Spleen (tissue), 11 donors: ENCODE data around the gene FAM174B. TPM values are rescaled to one million over a fixed set of nuclear protein-coding genes. Genes with fewer than 3 reads are reported as not detected.

ENCODE experiments used
- DNase-seq: peaks from one replicate; pipeline ENCODE4 v3.0.0-alpha.2; 2020
- H3K27ac ChIP-seq, 8 donors: fragments of 200-600 bp; sonication (generic) in 7 of 8; 1 replicate in 4 of 8; 2 replicates in 4 of 8; pipeline versions ENCODE4 v1.5.0 to v1.8.0; 2016 to 2021; ENCODE audit warnings: inconsistent platforms in 4 of 8, mild to moderate bottlenecking in 4 of 8, moderate library complexity in 1 of 8
- H3K27me3 ChIP-seq, 7 donors: fragments of 200-600 bp; sonication (generic) in 6 of 7; replicated peaks in 1 of 7; 1 replicate in 4 of 7; 2 replicates in 3 of 7; pipeline versions ENCODE4 v1.5.0 to v1.8.0; 2016 to 2021; ENCODE audit warnings: inconsistent platforms in 3 of 7, mild to moderate bottlenecking in 1 of 7
- H3K36me3 ChIP-seq, 6 donors: fragments of 200-600 bp; sonication (generic) in 5 of 6; 1 replicate in 4 of 6; 2 replicates in 2 of 6; pipeline versions ENCODE4 v1.5.0 to v1.8.0; 2016 to 2021; ENCODE audit warnings: inconsistent platforms in 2 of 6
- H3K4me1 ChIP-seq, 6 donors: fragments of 200-600 bp; sonication (generic) in 5 of 6; 1 replicate in 3 of 6; 2 replicates in 3 of 6; pipeline versions ENCODE4 v1.5.0 to v1.8.0; 2016 to 2021; ENCODE audit warnings: inconsistent platforms in 3 of 6
- H3K4me3 ChIP-seq, 8 donors: fragments of 200-600 bp; sonication (generic) in 7 of 8; 1 replicate in 4 of 8; 2 replicates in 4 of 8; pipeline versions ENCODE4 v1.5.0 to v1.8.0; 2016 to 2021; ENCODE audit warnings: inconsistent platforms in 4 of 8, mild to moderate bottlenecking in 4 of 8, moderate library complexity in 2 of 8
- H3K9me3 ChIP-seq, 8 donors: fragments of 200-600 bp; sonication (generic) in 7 of 8; 1 replicate in 4 of 8; 2 replicates in 4 of 8; pipeline versions ENCODE4 v1.5.0 to v1.8.0; 2016 to 2021; ENCODE audit warnings: inconsistent platforms in 4 of 8
- POLR2A ChIP-seq, 3 donors: fragments of 450-650 bp; IDR thresholded peaks; one replicate each; pipeline ENCODE4 v1.5.1; 2017; ENCODE audit warnings: antibody characterized with exemption in 3 of 3, mild to moderate bottlenecking in 1 of 3
- POLR2AphosphoS5 ChIP-seq, 3 donors: sonication (generic); formaldehyde crosslinking; IDR thresholded peaks; one replicate each; pipeline ENCODE4 v1.5.1; 2017; ENCODE audit warnings: antibody characterized with exemption in 3 of 3
- WGBS, 5 donors: extraction: QIAGEN DNeasy Blood & Tissue Kit in 3 of 5; methylation state at CpG; one replicate each; pipeline versions ENCODE4 v1.1.5 to v1.1.7; 2013 to 2018; 5-methylcytosine and 5-hydroxymethylcytosine counted together
- intact Hi-C: fragments of 100-400 bp; cut with DNase I; formaldehyde crosslinking; loops from one replicate; pipeline ENCODE4 v1.15.0; 2023; ENCODE audit warnings: low total_unique reads
- polyA plus RNA-seq, 3 donors: library from polyadenylated mRNA; stranded (reverse); fragments of 200-250 nt; gene quantifications; one replicate each; pipeline ENCODE4 v1.2.1, GENCODE V29; 2013
- total RNA-seq, 7 donors: library from RNA; depleted of rRNA in 3 of 7; stranded (reverse); fragments of >200 nt in 3 of 7; fragmentation: NEBNext Ultra II Directional in 4 of 7; extraction: Animal tissue kit (Norgen Biotek cat#: 25700) in 4 of 7; gene quantifications; one replicate each; pipeline versions ENCODE4 v1.1.0 to v1.2.1, GENCODE V29; 2016 to 2021
- TF ChIP-seq, protein P1 (sequence below), 11 experiments: fragments of 200-600 bp in 7 of 11; fragments of 450-650 bp in 4 of 11; sonication (generic) in 4 of 11; IDR thresholded peaks in 8 of 11; conservative IDR thresholded peaks in 3 of 11; 1 replicate in 7 of 11; 2 replicates in 4 of 11; pipeline versions ENCODE4 v1.4.0 to v1.8.0; 2016 to 2021; ENCODE audit warnings: antibody characterized with exemption in 11 of 11, inconsistent platforms in 4 of 11, mild to moderate bottlenecking in 1 of 11
- donor health status: healthy with polysubstance abuse.
- donor health status: DM: no; HTN: no; CAD: no; lungs with moderate emphysema.
- donor health status: DM: no; HTN: no; CAD: no.
- donor health status: Bipolar disorder and iron deficiency.
- donor health status: healthy.
- donor health status: DM: no; HTN: no; CAD: no.
- donor health status: DM: yes; HTN: yes; CAD: no.

Gene FAM174B
- total and polyA plus RNA-seq, 10 donors, result 2.1 to 17.9 (median 8.8) TPM

DNA sequence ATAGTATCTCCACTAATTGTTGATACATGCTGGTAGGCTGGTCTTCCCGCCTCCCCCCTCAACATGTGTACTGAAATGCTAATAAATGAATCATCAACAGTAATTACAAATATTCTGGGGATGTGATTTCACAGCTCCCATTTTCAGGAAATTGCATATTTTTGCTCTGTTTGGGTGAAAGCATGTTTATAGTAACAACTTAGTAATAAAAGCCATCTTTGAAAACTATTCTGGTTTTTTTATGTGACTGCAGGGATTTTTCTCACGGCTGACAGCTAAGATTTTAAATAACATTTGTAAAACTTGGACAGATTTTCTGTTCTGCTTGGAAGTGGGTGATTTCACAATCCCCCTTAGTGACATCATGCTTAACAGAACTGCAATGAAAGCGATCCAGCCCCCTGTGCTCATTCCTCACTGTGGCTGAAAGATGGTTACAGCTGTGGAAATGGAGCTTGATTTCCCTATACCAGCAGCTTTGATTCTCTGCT, 25.6 kb upstream of the FAM174B start:
- Histone ChIP-seq H3K9me3 (no peaks in the 10 kb centered on the region), H3K36me3 (no peaks in the 10 kb centered on the region), H3K27ac (no peak overlapping the region), H3K4me1 (peaks cover 0 to 7% (median 0%) of the 10 kb centered on the region in 6 donors), H3K27me3 (no peaks in the 10 kb centered on the region), H3K4me3 (no peak overlapping the region)
- intact Hi-C loops, result no loop called here
- DNase-seq, result no peak
- TF ChIP-seq, protein P1, sequence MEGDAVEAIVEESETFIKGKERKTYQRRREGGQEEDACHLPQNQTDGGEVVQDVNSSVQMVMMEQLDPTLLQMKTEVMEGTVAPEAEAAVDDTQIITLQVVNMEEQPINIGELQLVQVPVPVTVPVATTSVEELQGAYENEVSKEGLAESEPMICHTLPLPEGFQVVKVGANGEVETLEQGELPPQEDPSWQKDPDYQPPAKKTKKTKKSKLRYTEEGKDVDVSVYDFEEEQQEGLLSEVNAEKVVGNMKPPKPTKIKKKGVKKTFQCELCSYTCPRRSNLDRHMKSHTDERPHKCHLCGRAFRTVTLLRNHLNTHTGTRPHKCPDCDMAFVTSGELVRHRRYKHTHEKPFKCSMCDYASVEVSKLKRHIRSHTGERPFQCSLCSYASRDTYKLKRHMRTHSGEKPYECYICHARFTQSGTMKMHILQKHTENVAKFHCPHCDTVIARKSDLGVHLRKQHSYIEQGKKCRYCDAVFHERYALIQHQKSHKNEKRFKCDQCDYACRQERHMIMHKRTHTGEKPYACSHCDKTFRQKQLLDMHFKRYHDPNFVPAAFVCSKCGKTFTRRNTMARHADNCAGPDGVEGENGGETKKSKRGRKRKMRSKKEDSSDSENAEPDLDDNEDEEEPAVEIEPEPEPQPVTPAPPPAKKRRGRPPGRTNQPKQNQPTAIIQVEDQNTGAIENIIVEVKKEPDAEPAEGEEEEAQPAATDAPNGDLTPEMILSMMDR (IDR thresholded peaks at IDR 0.05 in 8 of 11, conservative IDR thresholded peaks at IDR 0.05 in 3 of 11), result no peak
- TF ChIP-seq POLR2AphosphoS5 (IDR thresholded peaks at IDR 0.05), result no peak
- no peak for TF ChIP-seq POLR2A (IDR thresholded peaks at IDR 0.05)
- 41 to 64% (median 47%) methylated on average over 3 of the region's 3 CpGs for WGBS, 5 donors

DNA sequence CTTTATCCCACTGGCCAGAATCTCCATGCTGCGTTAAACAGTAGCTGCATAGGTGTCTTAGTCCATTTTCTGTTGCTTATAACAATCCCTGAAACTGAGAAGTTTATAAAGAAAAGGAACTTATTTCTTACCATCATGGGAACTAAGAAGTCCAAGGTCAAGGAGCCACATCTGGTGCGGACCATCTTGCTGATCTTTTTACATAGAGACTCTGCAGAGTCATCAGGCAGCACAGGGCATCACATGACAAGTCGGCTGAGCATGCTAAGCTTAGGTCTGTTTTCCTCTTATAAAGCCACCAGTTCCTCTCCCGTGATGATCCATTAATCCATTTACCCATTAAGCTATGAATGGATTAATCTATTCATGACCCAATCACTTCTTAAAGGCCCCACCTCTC, 22.4 kb upstream of the FAM174B start:
- intact Hi-C loops, result no loop called here
- 49 to 69% (median 65%) methylated on average over 4 of the region's 4 CpGs for WGBS, 5 donors
- TF ChIP-seq, protein P1 (IDR thresholded peaks at IDR 0.05 in 8 of 11, conservative IDR thresholded peaks at IDR 0.05 in 3 of 11), result no peak
- TF ChIP-seq POLR2AphosphoS5 (IDR thresholded peaks at IDR 0.05) (no peak), POLR2A (IDR thresholded peaks at IDR 0.05) (no peak)
- no peak overlapping the region for H3K4me3 ChIP-seq
- H3K4me1 ChIP-seq, result peaks cover 0 to 7% (median 0%) of the 10 kb centered on the region in 6 donors
- H3K27ac ChIP-seq, result no peak overlapping the region
- no peaks in the 10 kb centered on the region for H3K27me3 ChIP-seq
- DNase-seq, result no peak
- no peaks in the 10 kb centered on the region for H3K36me3 ChIP-seq
- no peaks in the 10 kb centered on the region for H3K9me3 ChIP-seq

DNA sequence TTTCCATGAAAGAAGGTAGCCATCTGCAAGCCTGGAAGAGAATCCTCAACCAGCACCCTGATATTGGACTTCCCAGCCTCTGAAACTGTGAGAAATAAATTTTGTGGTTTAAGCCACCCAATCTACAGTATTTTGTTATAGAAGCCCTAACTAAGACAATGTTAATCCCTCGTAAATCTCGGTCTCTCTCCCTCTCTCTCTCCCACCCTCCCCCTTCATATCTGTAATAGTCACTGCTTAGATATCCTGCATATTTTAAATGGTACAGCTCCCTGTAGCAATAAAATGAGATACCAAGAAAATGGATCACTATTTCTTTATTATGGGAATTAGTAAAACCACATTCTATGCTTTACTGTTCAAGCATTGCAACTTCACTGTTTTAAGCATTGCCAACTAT, 21.0 kb upstream of the FAM174B start:
- 92 to 99% (median 98%) methylated on average over 2 of the region's 2 CpGs for WGBS, 5 donors
- no peaks in the 10 kb centered on the region for H3K36me3 ChIP-seq
- intact Hi-C loops, result no loop called here
- no peaks in the 10 kb centered on the region for H3K9me3 ChIP-seq
- TF ChIP-seq POLR2AphosphoS5 (IDR thresholded peaks at IDR 0.05), result no peak
- TF ChIP-seq, protein P1 (IDR thresholded peaks at IDR 0.05 in 8 of 11, conservative IDR thresholded peaks at IDR 0.05 in 3 of 11), result no peak
- no peak for TF ChIP-seq POLR2A (IDR thresholded peaks at IDR 0.05)
- no peak for DNase-seq
- no peak overlapping the region for H3K4me3 ChIP-seq
- no peaks in the 10 kb centered on the region for H3K27me3 ChIP-seq
- H3K4me1 ChIP-seq, result peaks cover 0 to 6% (median 0%) of the 10 kb centered on the region in 6 donors
- no peak overlapping the region for H3K27ac ChIP-seq

DNA sequence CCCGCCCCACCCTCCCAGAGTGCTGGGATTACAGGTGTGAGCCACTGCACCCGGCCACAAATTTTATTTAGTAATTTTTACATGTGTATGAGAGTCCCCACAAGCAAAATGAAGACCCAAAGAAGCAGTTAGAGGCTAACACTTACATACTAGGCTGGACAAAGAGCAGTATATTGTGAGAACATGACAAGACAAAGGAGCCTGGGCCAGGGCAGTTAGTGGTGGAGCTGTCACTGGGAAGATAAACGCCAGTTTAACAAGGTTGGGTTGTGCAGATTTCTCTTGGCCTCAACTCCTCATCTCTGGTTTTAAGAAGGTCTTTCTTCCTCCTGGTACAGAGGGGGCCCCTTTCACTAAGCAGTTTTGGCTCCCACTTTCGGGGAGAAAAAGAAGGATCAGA, 19.9 kb upstream of the FAM174B start:
- WGBS, 5 donors, result 86 to 94% (median 90%) methylated on average over 4 of the region's 4 CpGs
- no peaks in the 10 kb centered on the region for H3K36me3 ChIP-seq

More for the DNA sequence above, 19.9 kb upstream of the FAM174B start:
- Histone ChIP-seq H3K9me3 (no peaks in the 10 kb centered on the region), H3K4me3 (no peak overlapping the region), H3K4me1 (no peaks in the 10 kb centered on the region), H3K27me3 (no peaks in the 10 kb centered on the region), H3K27ac (no peak overlapping the region)
- no peak for TF ChIP-seq POLR2A (IDR thresholded peaks at IDR 0.05)
- no peak for TF ChIP-seq POLR2AphosphoS5 (IDR thresholded peaks at IDR 0.05)
- TF ChIP-seq, protein P1 (IDR thresholded peaks at IDR 0.05 in 8 of 11, conservative IDR thresholded peaks at IDR 0.05 in 3 of 11), result no peak
- DNase-seq, result no peak
- intact Hi-C loops, result no loop called here
